Endodermal cell (in vitro differentiated cells): ENCODE results near the gene ARHGAP26. TPM values are rescaled to one million over a fixed set of nuclear protein-coding genes. Genes with fewer than 3 reads are reported as not detected.

Source experiments
- DNase-seq: peaks from one replicate; pipeline ENCODE4 v3.0.0-alpha.2; 2017
- H3K27ac ChIP-seq: 2 replicates; pipeline ENCODE4 v1.5.1; 2013; ENCODE audit warnings: mild to moderate bottlenecking, low read depth, low read length, moderate library complexity
- H3K27me3 ChIP-seq: 2 replicates; pipeline ENCODE4 v1.6.1; 2013; ENCODE audit warnings: mild to moderate bottlenecking, low read length, moderate library complexity; ENCODE audit not compliant: insufficient read depth, control insufficient read depth, poor library complexity, severe bottlenecking
- H3K36me3 ChIP-seq: 2 replicates; pipeline ENCODE4 v1.7.0; 2013; ENCODE audit warnings: mild to moderate bottlenecking, low read length, moderate library complexity; ENCODE audit not compliant: control insufficient read depth, insufficient read depth
- H3K4me1 ChIP-seq: one replicate; pipeline ENCODE4 v1.7.0; 2013; ENCODE audit warnings: low read length; ENCODE audit not compliant: control insufficient read depth, insufficient read depth
- H3K4me3 ChIP-seq: 2 replicates; pipeline ENCODE4 v1.5.1; 2013; ENCODE audit warnings: mild to moderate bottlenecking, low read length, moderate library complexity
- H3K9ac ChIP-seq: 2 replicates; pipeline ENCODE4 v1.6.1; 2013; ENCODE audit warnings: mild to moderate bottlenecking, low read length, moderate library complexity; ENCODE audit not compliant: poor library complexity, severe bottlenecking; ENCODE audit errors: extremely low read depth
- H3K9me3 ChIP-seq: 2 replicates; pipeline ENCODE4 v1.6.1; 2013; ENCODE audit warnings: mild to moderate bottlenecking, low read length, moderate library complexity; ENCODE audit not compliant: control insufficient read depth
- H3K27ac Mint-ChIP-seq: 2 replicates; pipeline ENCODE4 v1.8.0; 2020; ENCODE audit warnings: mixed read lengths
- H3K27me3 Mint-ChIP-seq: 2 replicates; pipeline ENCODE4 v1.8.0; 2021; ENCODE audit warnings: mild to moderate bottlenecking, mixed read lengths; ENCODE audit not compliant: insufficient read depth
- H3K36me3 Mint-ChIP-seq: 2 replicates; pipeline ENCODE4 v1.8.0; 2020; ENCODE audit warnings: low read depth, mixed read lengths
- H3K4me1 Mint-ChIP-seq: 2 replicates; pipeline ENCODE4 v1.8.0; 2020; ENCODE audit warnings: mixed read lengths
- H3K4me3 Mint-ChIP-seq: 2 replicates; pipeline ENCODE4 v1.8.0; 2020; ENCODE audit warnings: mild to moderate bottlenecking, moderate library complexity, mixed read lengths
- H3K9me3 Mint-ChIP-seq: 2 replicates; pipeline ENCODE4 v1.8.0; 2020; ENCODE audit warnings: mild to moderate bottlenecking, mixed read lengths
- WGBS, 2 experiments: methylation state at CpG; one replicate each; pipeline versions ENCODE4 v1.1.5 to v1.1.7; 2013; ENCODE audit warnings: missing lambda C conversion rate in 2 of 2, mixed read lengths in 1 of 2; ENCODE audit not compliant: insufficient coverage in 1 of 2, insufficient read length in 1 of 2; 5-methylcytosine and 5-hydroxymethylcytosine counted together
- total RNA-seq, 2 donors: library from RNA; stranded (reverse); fragmentation: NEBNext Ultra II Directional in 1 of 2; extraction: Animal tissue kit (Norgen Biotek cat#: 25700) in 1 of 2; gene quantifications; 2 replicates in 1 of 2; 3 replicates in 1 of 2; pipeline ENCODE4 v1.2.1, GENCODE V29; 2021
- TF ChIP-seq, protein P1 (sequence below): fragments of 200-600 bp; sonication (generic); conservative IDR thresholded peaks from 2 replicates; pipeline ENCODE4 v1.5.0; 2021; ENCODE audit warnings: antibody characterized with exemption, mild to moderate bottlenecking

The ARHGAP26 gene
- total RNA-seq, 2 donors from 2014 or later = 49.2 to 60.5 TPM

DNA sequence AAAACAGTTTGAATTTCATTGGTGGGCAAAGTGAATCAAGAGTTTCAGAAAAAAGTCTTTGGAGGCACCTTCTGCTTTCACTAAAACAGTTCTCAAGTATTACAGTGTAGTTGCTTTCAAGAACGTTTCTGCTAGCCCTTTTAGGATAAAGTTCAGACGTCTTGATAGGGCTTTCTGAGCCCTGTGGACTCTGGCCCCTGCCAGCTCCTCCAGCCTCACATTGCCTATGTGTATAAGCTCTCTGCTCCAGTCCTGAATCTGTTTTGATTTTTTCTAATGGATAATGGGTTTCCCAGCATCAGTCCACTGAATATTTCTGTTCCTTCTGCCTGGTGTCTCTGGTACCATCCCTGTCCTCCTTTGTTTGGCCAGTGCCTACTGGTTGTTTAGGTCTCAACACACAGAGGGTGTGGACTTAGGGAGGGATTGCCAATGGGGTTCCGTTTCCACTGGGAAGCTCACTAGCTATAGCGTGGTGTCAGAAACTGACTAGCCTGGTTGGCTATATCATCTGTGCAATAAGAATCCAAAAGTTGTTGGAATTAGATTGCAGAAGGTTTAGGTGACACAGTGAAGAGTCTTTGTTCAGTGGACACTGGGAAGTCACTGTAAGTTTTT lies 26.4 kb downstream of the ARHGAP26 start:
- DNase-seq = no peak
- Mint-ChIP-seq H3K4me1 (peaks cover 28% of the 10 kb centered on the region), H3K27me3 (no peaks in the 10 kb centered on the region), H3K27ac (no peak overlapping the region), H3K9me3 (no peaks in the 10 kb centered on the region), H3K36me3 (no peaks in the 10 kb centered on the region), H3K4me3 (no peak overlapping the region)
- H3K36me3 ChIP-seq = no peaks in the 10 kb centered on the region
- TF ChIP-seq, protein P1, sequence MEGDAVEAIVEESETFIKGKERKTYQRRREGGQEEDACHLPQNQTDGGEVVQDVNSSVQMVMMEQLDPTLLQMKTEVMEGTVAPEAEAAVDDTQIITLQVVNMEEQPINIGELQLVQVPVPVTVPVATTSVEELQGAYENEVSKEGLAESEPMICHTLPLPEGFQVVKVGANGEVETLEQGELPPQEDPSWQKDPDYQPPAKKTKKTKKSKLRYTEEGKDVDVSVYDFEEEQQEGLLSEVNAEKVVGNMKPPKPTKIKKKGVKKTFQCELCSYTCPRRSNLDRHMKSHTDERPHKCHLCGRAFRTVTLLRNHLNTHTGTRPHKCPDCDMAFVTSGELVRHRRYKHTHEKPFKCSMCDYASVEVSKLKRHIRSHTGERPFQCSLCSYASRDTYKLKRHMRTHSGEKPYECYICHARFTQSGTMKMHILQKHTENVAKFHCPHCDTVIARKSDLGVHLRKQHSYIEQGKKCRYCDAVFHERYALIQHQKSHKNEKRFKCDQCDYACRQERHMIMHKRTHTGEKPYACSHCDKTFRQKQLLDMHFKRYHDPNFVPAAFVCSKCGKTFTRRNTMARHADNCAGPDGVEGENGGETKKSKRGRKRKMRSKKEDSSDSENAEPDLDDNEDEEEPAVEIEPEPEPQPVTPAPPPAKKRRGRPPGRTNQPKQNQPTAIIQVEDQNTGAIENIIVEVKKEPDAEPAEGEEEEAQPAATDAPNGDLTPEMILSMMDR = no peak
- no peaks in the 10 kb centered on the region for H3K4me1 ChIP-seq
- H3K4me3 ChIP-seq = no peak overlapping the region
- H3K9ac ChIP-seq = no peak overlapping the region
- H3K27ac ChIP-seq = no peak overlapping the region
- H3K27me3 ChIP-seq = no peaks in the 10 kb centered on the region
- 83 to 91% methylated on average over 4 of the region's 4 CpGs for WGBS, 2 experiments
- H3K9me3 ChIP-seq = no peaks in the 10 kb centered on the region

DNA sequence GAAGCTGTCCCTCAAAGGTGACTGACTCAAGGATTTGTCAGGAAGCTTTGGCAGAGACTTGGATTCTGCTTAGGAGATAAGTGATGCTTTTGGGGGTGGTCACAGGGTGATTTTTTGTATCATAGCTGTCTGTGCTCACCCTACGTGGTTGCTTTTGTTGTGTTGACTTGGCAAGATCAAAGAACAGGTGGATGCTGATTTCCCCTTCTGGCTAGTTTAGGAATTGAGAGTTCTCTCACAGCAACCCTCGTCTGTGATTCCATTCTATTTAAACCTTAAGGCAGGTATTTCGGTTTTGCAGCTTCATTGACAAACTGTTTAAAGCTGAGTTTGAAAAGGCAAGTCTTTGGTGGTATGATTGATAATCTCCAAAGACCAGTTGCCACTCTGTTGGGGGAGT lies 27.2 kb downstream of the ARHGAP26 start:
- Mint-ChIP-seq H3K27ac (no peak overlapping the region), H3K36me3 (no peaks in the 10 kb centered on the region), H3K9me3 (no peaks in the 10 kb centered on the region), H3K4me3 (no peak overlapping the region), H3K27me3 (no peaks in the 10 kb centered on the region), H3K4me1 (peaks cover 31% of the 10 kb centered on the region)
- DNase-seq = no peak
- H3K4me1 ChIP-seq = no peaks in the 10 kb centered on the region
- H3K36me3 ChIP-seq = no peaks in the 10 kb centered on the region
- H3K9me3 ChIP-seq = no peaks in the 10 kb centered on the region
- WGBS, 2 experiments = 79 to 93% methylated on average over 2 to 3 of the region's 3 CpGs
- no peak overlapping the region for H3K9ac ChIP-seq
- H3K4me3 ChIP-seq = no peak overlapping the region
- TF ChIP-seq, protein P1 = peak; percentile 64
- no peak overlapping the region for H3K27ac ChIP-seq
- H3K27me3 ChIP-seq = no peaks in the 10 kb centered on the region

DNA sequence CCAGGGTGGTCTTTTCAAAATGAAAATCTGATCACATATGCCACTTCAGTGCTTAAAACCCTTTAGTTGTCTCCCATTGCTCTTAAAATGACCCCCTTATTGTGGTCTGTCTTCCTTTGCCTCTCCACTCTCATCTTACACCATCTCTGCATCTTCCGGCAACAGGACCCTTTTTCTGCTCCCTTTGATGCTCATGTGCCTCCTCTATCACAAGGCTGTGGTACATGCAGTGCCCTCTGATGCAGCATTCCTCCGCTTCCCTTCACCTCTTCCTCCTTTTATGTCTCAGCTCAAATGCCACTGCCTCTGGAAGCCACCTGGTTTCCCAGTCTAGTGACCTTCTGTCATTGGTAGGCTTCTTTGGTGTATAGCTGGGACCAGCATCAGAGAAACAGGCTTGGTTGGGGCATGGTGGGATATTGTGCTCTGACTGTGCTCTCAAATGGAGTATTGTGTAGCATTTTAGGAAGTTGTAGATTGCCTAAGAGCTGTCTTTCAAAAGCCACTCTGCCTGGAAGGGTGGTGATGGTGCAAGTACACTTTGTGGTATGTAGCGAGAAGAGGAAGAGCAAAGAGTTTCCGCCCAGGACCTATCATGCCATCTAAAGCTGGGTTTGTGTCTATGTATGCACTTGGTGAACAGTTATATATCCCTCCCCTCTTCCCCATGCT lies 28.1 kb downstream of the ARHGAP26 start:
- H3K9ac ChIP-seq = no peak overlapping the region
- WGBS, 2 experiments = 87 to 96% methylated on average over 2 to 4 of the region's 4 CpGs
- no peak overlapping the region for H3K4me3 ChIP-seq
- H3K4me1 Mint-ChIP-seq = peaks cover 31% of the 10 kb centered on the region
- H3K36me3 Mint-ChIP-seq = no peaks in the 10 kb centered on the region
- H3K4me1 ChIP-seq = no peaks in the 10 kb centered on the region
- DNase-seq = no peak
- H3K27ac Mint-ChIP-seq = no peak overlapping the region
- no peak overlapping the region for H3K27ac ChIP-seq
- no peaks in the 10 kb centered on the region for H3K36me3 ChIP-seq
- no peaks in the 10 kb centered on the region for H3K9me3 Mint-ChIP-seq
- TF ChIP-seq, protein P1 = no peak
- H3K27me3 ChIP-seq = no peaks in the 10 kb centered on the region
- no peaks in the 10 kb centered on the region for H3K9me3 ChIP-seq
- no peak overlapping the region for H3K4me3 Mint-ChIP-seq
- H3K27me3 Mint-ChIP-seq = no peaks in the 10 kb centered on the region
